HepG2 (cell line): ENCODE data around the gene F7. TPM values are rescaled to one million over a fixed set of nuclear protein-coding genes. Genes with fewer than 3 reads are reported as not detected.

Source experiments
- ATAC-seq: fragments of 200-7000 bp; cut with Tn5 transposase; 3 replicates; pipeline ENCODE4 v1.9.1; 2020; ENCODE audit warnings: mild to moderate bottlenecking, moderate library complexity
- BruUV-seq: library from RNA; stranded (reverse); fragments of 400-500 nt; replicated peaks from 2 replicates; lab custom pipeline; 2021; lab: Mats Ljungman, UMichigan
- CTCF ChIA-PET: fragments of 300-600 bp; formaldehyde crosslinking; extraction: SDS; loops from one replicate; lab custom pipeline; 2021; ENCODE audit warnings: low total read pairs, inconsistent platforms, low intra/inter-chr PET ratio; lab: Yijun Ruan, JAX
- POLR2A ChIA-PET: fragments of 350-600 bp; sonication (Branson Sonifier 250); formaldehyde crosslinking; loops from one replicate; lab custom pipeline; 2020; ENCODE audit warnings: antibody characterized with exemption, inconsistent platforms; lab: Yijun Ruan, JAX
- DNase-seq: peaks from one replicate; pipeline ENCODE4 v3.0.0-alpha.2; 2015; ENCODE audit warnings: low spot score
- FAIRE-seq: peaks from 3 replicates; lab custom pipeline; 2011; peaks lifted over from hg19 to GRCh38; lab: Jason Lieb, UNC
- H2AFZ ChIP-seq: one replicate; pipeline ENCODE4 v1.6.1; 2011; ENCODE audit warnings: low read length, inconsistent platforms
- H3K27ac ChIP-seq: fragments of 300-600 bp; 3 replicates; pipeline ENCODE4 v1.8.0; 2011; ENCODE audit warnings: mixed run types, mild to moderate bottlenecking, mixed read lengths, low read length, inconsistent platforms; ENCODE audit not compliant: insufficient read depth; ENCODE audit errors: extremely low read length
- H3K27me3 ChIP-seq, 2 experiments: fragments of 200-600 bp in 1 of 2; 2 replicates in 1 of 2; 3 replicates in 1 of 2; pipeline versions ENCODE4 v1.6.0 to v1.8.0; 2011; ENCODE audit warnings: low read length in 2 of 2, mild to moderate bottlenecking in 2 of 2, moderate library complexity in 2 of 2, inconsistent platforms in 1 of 2; ENCODE audit not compliant: insufficient read depth in 2 of 2, control insufficient read depth in 1 of 2
- H3K36me3 ChIP-seq, 2 experiments: fragments of 200-600 bp in 1 of 2; replicated peaks in 1 of 2; 2 replicates in 1 of 2; 3 replicates in 1 of 2; pipeline versions ENCODE4 v1.5.1 to v1.8.0; 2011; ENCODE audit warnings: low read length in 2 of 2, inconsistent platforms in 1 of 2; ENCODE audit not compliant: insufficient read depth in 2 of 2, control insufficient read depth in 1 of 2
- H3K4me1 ChIP-seq: 2 replicates; pipeline ENCODE4 v1.5.1; 2012; ENCODE audit warnings: low read length, inconsistent platforms; ENCODE audit not compliant: insufficient read depth
- H3K4me2 ChIP-seq: 2 replicates; pipeline ENCODE4 v1.6.0; 2011; ENCODE audit warnings: low read depth, low read length, inconsistent platforms
- H3K4me3 ChIP-seq, 3 experiments: fragments of 200-600 bp in 1 of 3; sonication (generic), shearing (Covaris generic) in 1 of 3; replicated peaks in 1 of 3; 2 replicates each; pipeline ENCODE4 v1.5.1; 2011 to 2016; ENCODE audit warnings: low read length in 3 of 3, inconsistent platforms in 2 of 3, low read depth in 2 of 3, mild to moderate bottlenecking in 2 of 3, control low read depth in 1 of 3, mixed read lengths in 1 of 3; ENCODE audit not compliant: insufficient read depth in 1 of 3
- H3K79me2 ChIP-seq: one replicate; pipeline ENCODE4 v1.6.1; 2011; ENCODE audit warnings: low read length, inconsistent platforms; ENCODE audit not compliant: insufficient read depth
- H3K9ac ChIP-seq: 2 replicates; pipeline ENCODE4 v1.6.0; 2011; ENCODE audit warnings: mild to moderate bottlenecking, low read depth, low read length, inconsistent platforms; ENCODE audit not compliant: insufficient read depth
- H3K9me3 ChIP-seq: 2 replicates; pipeline ENCODE4 v1.5.1; 2012; ENCODE audit warnings: mild to moderate bottlenecking, low read length
- H4K20me1 ChIP-seq: 2 replicates; pipeline ENCODE4 v1.6.0; 2011; ENCODE audit warnings: inconsistent platforms, mild to moderate bottlenecking, low read length, moderate library complexity; ENCODE audit not compliant: insufficient read depth
- DMAP1 ChIP-seq: IDR thresholded peaks from 2 replicates; pipeline ENCODE4 v1.6.1; 2016
- HINFP ChIP-seq: sonication (generic); formaldehyde crosslinking; IDR thresholded peaks from 2 replicates; pipeline ENCODE4 v1.4.0; 2020; ENCODE audit warnings: low read depth, mild to moderate bottlenecking, missing genetic modification reagents
- IRX3 ChIP-seq: sonication (generic); formaldehyde crosslinking; IDR thresholded peaks from 2 replicates; pipeline ENCODE4 v1.8.1; 2023; ENCODE audit warnings: mild to moderate bottlenecking, low read depth, missing genetic modification reagents, borderline replicate concordance
- MTA1 ChIP-seq: sonication (generic); formaldehyde crosslinking; IDR thresholded peaks from 2 replicates; pipeline ENCODE4 v1.4.0; 2020; ENCODE audit warnings: missing genetic modification reagents, mild to moderate bottlenecking, borderline replicate concordance
- ZFYVE20 ChIP-seq: sonication (generic); formaldehyde crosslinking; IDR thresholded peaks from 2 replicates; pipeline ENCODE4 v1.8.0; 2023; ENCODE audit warnings: low read depth, mild to moderate bottlenecking, moderate library complexity, missing genetic modification reagents, borderline replicate concordance
- ZNF446 ChIP-seq: sonication (generic); formaldehyde crosslinking; IDR thresholded peaks from 2 replicates; pipeline ENCODE4 v1.5.0; 2020; ENCODE audit warnings: mild to moderate bottlenecking, missing genetic modification reagents
- ZUFSP ChIP-seq: sonication (generic); formaldehyde crosslinking; IDR thresholded peaks from 2 replicates; pipeline ENCODE4 v1.9.0; 2021; ENCODE audit warnings: missing genetic modification reagents, mild to moderate bottlenecking, borderline replicate concordance
- WGBS: methylation state at CpG from one replicate; pipeline ENCODE4 v1.1.6; 2017; ENCODE audit warnings: low lambda C conversion rate; 5-methylcytosine and 5-hydroxymethylcytosine counted together
- in situ Hi-C: cut with HindIII; loops from 2 replicates; pipeline ENCODE4 v1.10.0; 2017; ENCODE audit warnings: low pct_unique_long_range_greater_than_20kb; ENCODE audit not compliant: extremely low pct_ligation_motif_present
- intact Hi-C: fragments of 100-400 bp; cut with micrococcal nuclease; formaldehyde crosslinking; loops from one replicate; pipeline ENCODE4 v1.10.0; 2022; ENCODE audit not compliant: unreplicated experiment
- polyA plus RNA-seq, 8 experiments: library from polyadenylated mRNA; depleted of rRNA in 3 of 8; stranded (reverse) in 7 of 8; unstranded in 1 of 8; fragments of >200 nt; fragmentation: Illumina TruSeq in 4 of 8; extraction: Trizol in 4 of 8; gene quantifications; 2 replicates each; pipeline versions ENCODE4 v1.2.1 to v1.2.3, GENCODE V29; 2011 to 2016; ENCODE audit warnings: low read depth in 4 of 8, missing spikeins in 1 of 8, mixed read lengths in 1 of 8; ENCODE audit not compliant: insufficient read depth in 1 of 8
- total RNA-seq, 5 experiments: library from RNA; depleted of rRNA; stranded (reverse); fragments of >200 nt; fragmentation: Illumina TruSeq; extraction: Trizol; gene quantifications; 2 replicates each; pipeline ENCODE4 v1.2.3, GENCODE V29; 2016; ENCODE audit warnings: low read depth in 1 of 5

F7 gene
- total and polyA plus RNA-seq, 2 of the 13 experiments (the other 11 are each of a cell fraction or from before 2014, with no cell fraction given) = 12.6 to 26.5 TPM

GRCh38 chr13:113064534-113065405 lies 40.8 kb upstream of the F7 start:
- Histone ChIP-seq H3K4me3 (no peak overlapping the region), H3K36me3 (peaks cover 15 to 24% of the 10 kb centered on the region in 2 experiments; a peak in 3 of 5 replicates), H2AFZ (no peak overlapping the region), H3K79me2 (no peaks in the 10 kb centered on the region), H3K9me3 (no peaks in the 10 kb centered on the region), H4K20me1 (no peaks in the 10 kb centered on the region), H3K27me3 (no peaks in the 10 kb centered on the region), H3K27ac (no peak overlapping the region), H3K9ac (no peak overlapping the region), H3K4me2 (no peak overlapping the region), H3K4me1 (no peaks in the 10 kb centered on the region)
- no TSS peak for BruUV-seq
- FAIRE-seq (no peak), ATAC-seq (no peak), DNase-seq (no peak)
- CTCF ChIA-PET = no interaction called here
- 97% methylated on average over 41 of the region's 41 CpGs for WGBS
- in situ Hi-C loops = no loop called here
- POLR2A ChIA-PET = no interaction called here
- intact Hi-C loops = no loop called here
- no peak for TF ChIP-seq ZUFSP
- TF ChIP-seq HINFP = no peak
- TF ChIP-seq IRX3 = no peak
- no peak for TF ChIP-seq ZFYVE20 (CRISPR knock-in tag)
- no peak for TF ChIP-seq ZNF446 (CRISPR knock-in tag)
- no peak for TF ChIP-seq MTA1 (CRISPR knock-in tag)
- no peak for TF ChIP-seq DMAP1 (CRISPR knock-in tag)
